K562 (cell line): ENCODE results near the gene ZNF35.
A peak's percentile ranks its signal among the peaks of the same experiment; 100 is the strongest.

Experiments
- CHD2 ChIP-seq: IDR thresholded peaks from 2 replicates; pipeline ENCODE4 v1.6.1; 2011; ENCODE audit warnings: low read depth, low read length
- EP300 ChIP-seq: IDR thresholded peaks from 2 replicates; pipeline ENCODE4 v1.6.1; 2012; ENCODE audit warnings: low read length, improper control_type of control experiment
- MNT ChIP-seq, 2 experiments: fragments of 450-650 bp; conservative IDR thresholded peaks; 2 replicates each; pipeline ENCODE4 v1.6.1; 2017; ENCODE audit warnings: mild to moderate bottlenecking in 2 of 2, moderate library complexity in 2 of 2
- POLR2AphosphoS5 ChIP-seq: IDR thresholded peaks from 2 replicates; pipeline ENCODE4 v1.6.1; 2011; ENCODE audit warnings: mild to moderate bottlenecking, low read depth, low read length, moderate library complexity; ENCODE audit not compliant: control insufficient read depth, insufficient read depth
- REST ChIP-seq, 2 experiments: fragments of 450-650 bp; formaldehyde crosslinking in 1 of 2; IDR thresholded peaks; 2 replicates each; pipeline versions ENCODE4 v1.4.0 to v1.6.1; 2014 to 2020; ENCODE audit warnings: mild to moderate bottlenecking in 2 of 2, borderline replicate concordance in 1 of 2, low read depth in 1 of 2
- RFX5 ChIP-seq: IDR thresholded peaks from 2 replicates; pipeline ENCODE4 v1.6.1; 2011; ENCODE audit warnings: low read depth, mild to moderate bottlenecking, improper control_type of control experiment, low read length
- ZNF280A ChIP-seq: fragments of 450-650 bp; IDR thresholded peaks from 2 replicates; pipeline ENCODE4 v1.6.1; 2018; ENCODE audit warnings: mild to moderate bottlenecking, low read depth; ENCODE audit not compliant: partially characterized antibody
- TF ChIP-seq, protein P1 (sequence below), 3 experiments: IDR thresholded peaks in 2 of 3; conservative IDR thresholded peaks in 1 of 3; 2 replicates each; pipeline ENCODE4 v1.5.1; 2011 to 2012; ENCODE audit warnings: low read length in 3 of 3, mild to moderate bottlenecking in 3 of 3, control low read depth in 2 of 3, improper control_type of control experiment in 1 of 3, inconsistent platforms in 1 of 3, low read depth in 1 of 3, mixed read lengths in 1 of 3, moderate library complexity in 1 of 3; ENCODE audit not compliant: insufficient read depth in 2 of 3

- no peak for TF ChIP-seq RFX5
- TF ChIP-seq ZNF280A: peak; percentile 59
- no peak for TF ChIP-seq CHD2
- TF ChIP-seq EP300: no peak
- no peak for TF ChIP-seq REST (IDR thresholded peaks at IDR 0.05; ENCODE audit: borderline replicate concordance)
- no peak for TF ChIP-seq REST (CRISPR knock-in tag; IDR thresholded peaks at IDR 0.05; ENCODE audit: low read depth)
- TF ChIP-seq, protein P1, sequence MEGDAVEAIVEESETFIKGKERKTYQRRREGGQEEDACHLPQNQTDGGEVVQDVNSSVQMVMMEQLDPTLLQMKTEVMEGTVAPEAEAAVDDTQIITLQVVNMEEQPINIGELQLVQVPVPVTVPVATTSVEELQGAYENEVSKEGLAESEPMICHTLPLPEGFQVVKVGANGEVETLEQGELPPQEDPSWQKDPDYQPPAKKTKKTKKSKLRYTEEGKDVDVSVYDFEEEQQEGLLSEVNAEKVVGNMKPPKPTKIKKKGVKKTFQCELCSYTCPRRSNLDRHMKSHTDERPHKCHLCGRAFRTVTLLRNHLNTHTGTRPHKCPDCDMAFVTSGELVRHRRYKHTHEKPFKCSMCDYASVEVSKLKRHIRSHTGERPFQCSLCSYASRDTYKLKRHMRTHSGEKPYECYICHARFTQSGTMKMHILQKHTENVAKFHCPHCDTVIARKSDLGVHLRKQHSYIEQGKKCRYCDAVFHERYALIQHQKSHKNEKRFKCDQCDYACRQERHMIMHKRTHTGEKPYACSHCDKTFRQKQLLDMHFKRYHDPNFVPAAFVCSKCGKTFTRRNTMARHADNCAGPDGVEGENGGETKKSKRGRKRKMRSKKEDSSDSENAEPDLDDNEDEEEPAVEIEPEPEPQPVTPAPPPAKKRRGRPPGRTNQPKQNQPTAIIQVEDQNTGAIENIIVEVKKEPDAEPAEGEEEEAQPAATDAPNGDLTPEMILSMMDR (IDR thresholded peaks at IDR 0.05 in 2 of 3, conservative IDR thresholded peaks at IDR 0.05 in 1 of 3; ENCODE audit: insufficient read depth in 2 of 3, low read depth in 1 of 3, low read length in 3 of 3): no peak
- no peak for TF ChIP-seq MNT (conservative IDR thresholded peaks at IDR 0.05)
- TF ChIP-seq POLR2AphosphoS5: no peak
These were observed 6.2 kb upstream of the ZNF35 start for GRCh38 chr3:44642337-44642736.
